Endothelial cell (in vitro differentiated cells): ENCODE results near the gene VWA5B1. TPM values are rescaled to one million over a fixed set of nuclear protein-coding genes. Genes with fewer than 3 reads are reported as not detected.

Experiments
- DNase-seq: peaks from one replicate; pipeline ENCODE4 v3.0.0; 2021; ENCODE audit warnings: low spot score
- H3K27ac Mint-ChIP-seq: one replicate; pipeline ENCODE4 v1.8.0; 2021; ENCODE audit warnings: mixed read lengths, inconsistent platforms; ENCODE audit not compliant: unreplicated experiment
- H3K27me3 Mint-ChIP-seq: one replicate; pipeline ENCODE4 v1.8.0; 2021; ENCODE audit warnings: mild to moderate bottlenecking, moderate library complexity, mixed read lengths, inconsistent platforms; ENCODE audit not compliant: unreplicated experiment
- H3K36me3 Mint-ChIP-seq: one replicate; pipeline ENCODE4 v1.8.0; 2021; ENCODE audit warnings: mild to moderate bottlenecking, low read depth, mixed read lengths, inconsistent platforms; ENCODE audit not compliant: unreplicated experiment
- H3K4me1 Mint-ChIP-seq: one replicate; pipeline ENCODE4 v1.8.0; 2021; ENCODE audit warnings: mild to moderate bottlenecking, mixed read lengths, inconsistent platforms; ENCODE audit not compliant: unreplicated experiment
- H3K4me3 Mint-ChIP-seq: one replicate; pipeline ENCODE4 v1.8.0; 2021; ENCODE audit warnings: mild to moderate bottlenecking, mixed read lengths, inconsistent platforms; ENCODE audit not compliant: unreplicated experiment
- H3K9me3 Mint-ChIP-seq: one replicate; pipeline ENCODE4 v1.8.0; 2021; ENCODE audit warnings: mixed read lengths, inconsistent platforms; ENCODE audit not compliant: unreplicated experiment
- CTCF ChIP-seq: fragments of 200-600 bp; sonication (generic); IDR thresholded peaks from one replicate; pipeline ENCODE4 v1.5.0; 2021; ENCODE audit warnings: antibody characterized with exemption; ENCODE audit not compliant: unreplicated experiment
- total RNA-seq: library from RNA; stranded (reverse); fragmentation: NEBNext Ultra II Directional; extraction: Animal tissue kit (Norgen Biotek cat#: 25700); gene quantifications from one replicate; pipeline ENCODE4 v1.2.1, GENCODE V29; 2021; ENCODE audit not compliant: unreplicated experiment

Gene VWA5B1
- total RNA-seq, 1 donor from 2014 or later: not detected

- no peak for TF ChIP-seq CTCF
- no peaks in the 10 kb centered on the region for H3K9me3 Mint-ChIP-seq
- H3K27me3 Mint-ChIP-seq: peaks cover 10% of the 10 kb centered on the region
- H3K4me3 Mint-ChIP-seq: no peak overlapping the region
- H3K27ac Mint-ChIP-seq: no peak overlapping the region
- peaks cover 5% of the 10 kb centered on the region for H3K36me3 Mint-ChIP-seq
- DNase-seq: no peak
- no peaks in the 10 kb centered on the region for H3K4me1 Mint-ChIP-seq
These were observed 85.5 kb downstream of the VWA5B1 start for GRCh38 chr1:20376171-20376570.

DNA sequence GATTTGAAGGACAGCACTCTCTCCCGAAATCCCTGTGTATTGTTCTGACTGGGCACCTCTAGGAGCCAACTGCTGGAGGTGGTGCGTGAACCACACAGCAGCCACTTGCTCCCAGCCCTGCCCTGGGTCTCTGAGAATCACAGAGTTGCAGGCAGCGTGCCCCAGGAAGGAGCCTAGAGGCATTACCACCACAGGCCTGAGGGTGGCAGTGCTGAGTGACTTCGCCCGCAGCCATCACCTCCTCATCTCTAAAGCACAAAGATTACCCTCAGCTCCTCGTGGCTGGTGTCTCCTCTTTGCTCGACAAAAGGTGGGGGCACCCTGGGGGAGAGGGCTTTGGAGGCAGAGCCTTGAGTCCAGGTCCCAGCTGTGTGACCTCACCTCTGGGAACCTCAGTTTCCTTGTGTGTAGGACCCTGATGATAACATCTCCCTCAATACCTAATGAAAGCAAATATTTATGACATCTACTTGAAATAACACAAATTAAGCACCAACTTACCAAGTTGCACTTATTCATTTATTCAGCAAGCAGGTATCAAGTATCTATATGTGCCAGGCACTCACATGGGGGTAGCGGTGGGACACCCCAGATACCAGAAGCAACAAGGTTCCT lies 86.3 kb downstream of the VWA5B1 start:
- Mint-ChIP-seq H3K9me3 (no peaks in the 10 kb centered on the region), H3K36me3 (peaks cover 5% of the 10 kb centered on the region), H3K27me3 (peaks cover 10% of the 10 kb centered on the region), H3K27ac (no peak overlapping the region), H3K4me3 (no peak overlapping the region), H3K4me1 (no peaks in the 10 kb centered on the region)
- DNase-seq: peak; percentile 77
- peak; percentile 72 for TF ChIP-seq CTCF

- no peak for TF ChIP-seq CTCF
- Mint-ChIP-seq H3K27me3 (peaks cover 12% of the 10 kb centered on the region), H3K4me1 (no peaks in the 10 kb centered on the region), H3K9me3 (no peaks in the 10 kb centered on the region), H3K4me3 (no peak overlapping the region), H3K36me3 (peaks cover 5% of the 10 kb centered on the region), H3K27ac (no peak overlapping the region)
- no peak for DNase-seq
These were observed 87.0 kb downstream of the VWA5B1 start for GRCh38 chr1:20377516-20378270.

DNA sequence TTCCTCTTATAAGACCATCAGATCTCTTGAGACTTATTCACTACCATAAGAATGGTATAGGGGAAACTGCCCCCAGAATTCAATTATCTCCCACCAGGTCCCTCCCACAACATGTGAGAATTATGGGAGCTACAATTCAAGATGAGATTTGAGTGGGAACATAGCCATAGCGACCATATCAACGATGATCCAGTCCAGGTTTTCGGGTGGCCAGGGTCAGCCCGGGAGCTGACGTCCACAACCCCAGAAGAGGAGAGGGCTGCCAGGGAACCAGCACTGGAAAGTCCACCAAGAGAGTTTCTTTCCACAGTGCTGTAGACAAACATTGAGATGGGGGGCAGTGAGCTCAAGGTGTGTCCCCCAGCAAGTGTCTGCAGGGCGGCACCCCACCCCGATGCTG lies 88.4 kb downstream of the VWA5B1 start:
- TF ChIP-seq CTCF: no peak
- no peaks in the 10 kb centered on the region for H3K4me1 Mint-ChIP-seq
- DNase-seq: no peak
- H3K4me3 Mint-ChIP-seq: no peak overlapping the region
- H3K9me3 Mint-ChIP-seq: no peaks in the 10 kb centered on the region
- H3K27ac Mint-ChIP-seq: no peak overlapping the region
- H3K27me3 Mint-ChIP-seq: peaks cover 12% of the 10 kb centered on the region
- peaks cover 5% of the 10 kb centered on the region for H3K36me3 Mint-ChIP-seq

DNA sequence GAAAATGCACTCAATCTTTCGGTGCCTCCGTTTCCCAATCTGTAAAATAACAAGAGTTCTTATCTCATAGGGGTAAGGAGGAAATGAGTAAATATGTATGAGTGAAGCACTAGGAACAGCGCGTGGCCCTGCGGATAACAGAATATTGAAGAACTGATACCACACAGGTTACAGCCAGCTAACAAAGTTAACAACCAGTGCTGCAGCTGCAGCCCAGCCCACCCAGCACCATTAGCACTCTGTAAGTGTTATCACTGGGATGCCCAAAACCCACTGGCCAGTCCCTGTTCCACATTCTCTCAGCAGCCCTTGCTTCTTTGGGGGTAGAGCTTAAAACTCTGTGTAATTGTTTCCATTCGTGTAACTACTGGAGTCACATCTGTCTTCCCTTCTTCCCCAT lies 89.5 kb downstream of the VWA5B1 start:
- no peak overlapping the region for H3K4me3 Mint-ChIP-seq
- H3K27me3 Mint-ChIP-seq: peaks cover 14% of the 10 kb centered on the region
- no peaks in the 10 kb centered on the region for H3K4me1 Mint-ChIP-seq
- peaks cover 5% of the 10 kb centered on the region for H3K36me3 Mint-ChIP-seq
- TF ChIP-seq CTCF: no peak
- H3K27ac Mint-ChIP-seq: no peak overlapping the region
- no peak for DNase-seq
- H3K9me3 Mint-ChIP-seq: no peaks in the 10 kb centered on the region
